ENCODE results near the gene CCL21. TPM values are rescaled to one million over a fixed set of nuclear protein-coding genes. Genes with fewer than 3 reads are reported as not detected.
A peak's percentile ranks its signal among the peaks of the same experiment; 100 is the strongest.

The CCL21 gene
- total RNA-seq, 4 donors from 2014 or later: 0.87 to 1.9 (median 0.91) TPM; not detected in 1

GRCh38 chr9:34684145-34684544 lies 25.8 kb downstream of the CCL21 start:
- Histone ChIP-seq H3K4me3 (no peak overlapping the region), H3K4me1 (no peaks in the 10 kb centered on the region), H3K27me3 (no peaks in the 10 kb centered on the region), H3K9me3 (no peaks in the 10 kb centered on the region), H3K27ac (no peak overlapping the region), H3K36me3 (no peaks in the 10 kb centered on the region)
- TF ChIP-seq CTCF (IDR thresholded peaks at IDR 0.05 in 4 of 5, conservative IDR thresholded peaks at IDR 0.05 in 1 of 5) (no peak), POLR2A (IDR thresholded peaks at IDR 0.05) (no peak)
- DNase-seq: no peak
- intact Hi-C loops (cut with DNase I; ENCODE audit: low total_unique reads): no loop called here
- no peak for ATAC-seq
- in situ Hi-C loops (cut with MboI; ENCODE audit: low sequenced_read_pairs in 4 of 4): no loop called here

GRCh38 chr9:34675869-34676268 lies 34.1 kb downstream of the CCL21 start:
- Histone ChIP-seq H3K4me1 (peaks cover 3 to 4% of the 10 kb centered on the region in 2 donors), H3K9me3 (no peaks in the 10 kb centered on the region), H3K27ac (no peak overlapping the region), H3K4me3 (no peak overlapping the region), H3K27me3 (no peaks in the 10 kb centered on the region), H3K36me3 (no peaks in the 10 kb centered on the region)
- TF ChIP-seq POLR2A (IDR thresholded peaks at IDR 0.05) (no peak), CTCF (IDR thresholded peaks at IDR 0.05 in 4 of 5, conservative IDR thresholded peaks at IDR 0.05 in 1 of 5) (no peak)
- in situ Hi-C loops (cut with MboI; ENCODE audit: low sequenced_read_pairs in 4 of 4) (no loop called here), intact Hi-C loops (cut with DNase I; ENCODE audit: low total_unique reads) (no loop called here)
- no peak for ATAC-seq
- no peak for DNase-seq

- Histone ChIP-seq H3K36me3 (no peaks in the 10 kb centered on the region), H3K4me3 (no peak overlapping the region), H3K27me3 (no peaks in the 10 kb centered on the region), H3K9me3 (no peaks in the 10 kb centered on the region), H3K27ac (no peak overlapping the region), H3K4me1 (peaks cover 3 to 4% of the 10 kb centered on the region in 2 donors)
- ATAC-seq (no peak), DNase-seq (no peak)
- TF ChIP-seq POLR2A (IDR thresholded peaks at IDR 0.05) (no peak), CTCF (IDR thresholded peaks at IDR 0.05 in 4 of 5, conservative IDR thresholded peaks at IDR 0.05 in 1 of 5) (peak in 2 of 5 experiments; percentile 21 to 25)
- intact Hi-C loops (cut with DNase I; ENCODE audit: low total_unique reads): no loop called here
- in situ Hi-C loops (cut with MboI; ENCODE audit: low sequenced_read_pairs in 4 of 4): no loop called here
These were observed 34.8 kb downstream of the CCL21 start for GRCh38 chr9:34675048-34675714.

GRCh38 chr9:34674440-34674839 lies 35.5 kb downstream of the CCL21 start:
- H3K27me3 ChIP-seq: no peaks in the 10 kb centered on the region
- DNase-seq (no peak), ATAC-seq (no peak)
- H3K4me1 ChIP-seq: peaks cover 3 to 4% of the 10 kb centered on the region in 2 donors
- H3K27ac ChIP-seq: no peak overlapping the region
- in situ Hi-C loops (cut with MboI; ENCODE audit: low sequenced_read_pairs in 4 of 4) (loop anchor here in 1 of 4 donors (25.0 kb wide), 1 partner anchor 413 kb away; the partner anchor contains the start of genes FANCG and PIGO), intact Hi-C loops (cut with DNase I; ENCODE audit: low total_unique reads) (no loop called here)
- TF ChIP-seq POLR2A (IDR thresholded peaks at IDR 0.05): no peak
- no peak for TF ChIP-seq CTCF (IDR thresholded peaks at IDR 0.05 in 4 of 5, conservative IDR thresholded peaks at IDR 0.05 in 1 of 5)
- no peaks in the 10 kb centered on the region for H3K9me3 ChIP-seq
- no peak overlapping the region for H3K4me3 ChIP-seq
- H3K36me3 ChIP-seq: no peaks in the 10 kb centered on the region
